ENCODE data around the gene PLOD1. TPM values are rescaled to one million over a fixed set of nuclear protein-coding genes. Genes with fewer than 3 reads are reported as not detected.
"Not testable (repeated sequence)": the region's sequence is repeated elsewhere in the genome, so short reads cannot be mapped to it uniquely, and the experiment has no call there.

Gene PLOD1
- total RNA-seq, 1 experiment from 2014 or later = 80.2 TPM

GRCh38 chr1:11898086-11898785 is 36.3 kb upstream of the PLOD1 start:
- H3K27me3 Mint-ChIP-seq (ENCODE audit: unreplicated experiment) = peaks cover 36% of the 10 kb centered on the region
- intact Hi-C loops (cut with micrococcal nuclease; ENCODE audit: unreplicated experiment) = no loop called here
- no peak for TF ChIP-seq CTCF (IDR thresholded peaks at IDR 0.05; ENCODE audit: unreplicated experiment)
- no peak overlapping the region for H3K4me3 Mint-ChIP-seq (ENCODE audit: low read depth, unreplicated experiment)
- no peaks in the 10 kb centered on the region for H3K9me3 Mint-ChIP-seq (ENCODE audit: low read depth, unreplicated experiment)
- CTCF ChIA-PET = no interaction called here
- H3K4me1 Mint-ChIP-seq (ENCODE audit: low read depth, unreplicated experiment) = no peaks in the 10 kb centered on the region
- H3K27ac Mint-ChIP-seq (ENCODE audit: unreplicated experiment) = no peak overlapping the region
- H3K36me3 Mint-ChIP-seq (ENCODE audit: insufficient read depth, unreplicated experiment) = no peaks in the 10 kb centered on the region
- BruUV-seq (replicated peaks) = no TSS peak
- DNase-seq = no peak

- TF ChIP-seq CTCF (IDR thresholded peaks at IDR 0.05; ENCODE audit: unreplicated experiment) = no peak
- Mint-ChIP-seq H3K9me3 (ENCODE audit: low read depth, unreplicated experiment) (no peaks in the 10 kb centered on the region), H3K27me3 (ENCODE audit: unreplicated experiment) (peaks cover 30% of the 10 kb centered on the region), H3K4me1 (ENCODE audit: low read depth, unreplicated experiment) (no peaks in the 10 kb centered on the region), H3K4me3 (ENCODE audit: low read depth, unreplicated experiment) (no peak overlapping the region), H3K27ac (ENCODE audit: unreplicated experiment) (no peak overlapping the region), H3K36me3 (ENCODE audit: insufficient read depth, unreplicated experiment) (no peaks in the 10 kb centered on the region)
- no peak for DNase-seq
- intact Hi-C loops (cut with micrococcal nuclease; ENCODE audit: unreplicated experiment) = no loop called here
- CTCF ChIA-PET = no interaction called here
- BruUV-seq (replicated peaks) = no TSS peak
These were observed 35.6 kb upstream of the PLOD1 start for GRCh38 chr1:11898831-11899467.

- BruUV-seq (replicated peaks); H3K27ac Mint-ChIP-seq (ENCODE audit: unreplicated experiment); H3K36me3 Mint-ChIP-seq (ENCODE audit: insufficient read depth, unreplicated experiment); H3K9me3 Mint-ChIP-seq (ENCODE audit: low read depth, unreplicated experiment); H3K4me3 Mint-ChIP-seq (ENCODE audit: low read depth, unreplicated experiment); H3K4me1 Mint-ChIP-seq (ENCODE audit: low read depth, unreplicated experiment); intact Hi-C loops (cut with micrococcal nuclease; ENCODE audit: unreplicated experiment): not testable (repeated sequence)
- CTCF ChIA-PET = interaction anchor here (0.7 kb wide), 2 partner anchors 18 to 68 kb away, joined by 3 to 6 read pairs; no protein-coding TSS in a partner anchor
- peaks cover 30% of the 10 kb centered on the region for H3K27me3 Mint-ChIP-seq (ENCODE audit: unreplicated experiment)
- DNase-seq = peak; percentile 60
These were observed 33.1 kb upstream of the PLOD1 start for GRCh38 chr1:11901446-11901845.

GRCh38 chr1:11903210-11903609 is 31.3 kb upstream of the PLOD1 start:
- no peak for TF ChIP-seq CTCF (IDR thresholded peaks at IDR 0.05; ENCODE audit: unreplicated experiment)
- no peaks in the 10 kb centered on the region for H3K4me1 Mint-ChIP-seq (ENCODE audit: low read depth, unreplicated experiment)
- no peak for DNase-seq
- H3K36me3 Mint-ChIP-seq (ENCODE audit: insufficient read depth, unreplicated experiment) = peaks cover 7% of the 10 kb centered on the region
- CTCF ChIA-PET = no interaction called here
- H3K9me3 Mint-ChIP-seq (ENCODE audit: low read depth, unreplicated experiment) = no peaks in the 10 kb centered on the region
- no peak overlapping the region for H3K27ac Mint-ChIP-seq (ENCODE audit: unreplicated experiment)
- no peak overlapping the region for H3K4me3 Mint-ChIP-seq (ENCODE audit: low read depth, unreplicated experiment)
- intact Hi-C loops (cut with micrococcal nuclease; ENCODE audit: unreplicated experiment) = no loop called here
- BruUV-seq (replicated peaks) = no TSS peak
- peaks cover 19% of the 10 kb centered on the region for H3K27me3 Mint-ChIP-seq (ENCODE audit: unreplicated experiment)

GRCh38 chr1:11904156-11904555 is 30.4 kb upstream of the PLOD1 start:
- H3K4me3 Mint-ChIP-seq (ENCODE audit: low read depth, unreplicated experiment); H3K9me3 Mint-ChIP-seq (ENCODE audit: low read depth, unreplicated experiment); CTCF ChIA-PET; DNase-seq; intact Hi-C loops (cut with micrococcal nuclease; ENCODE audit: unreplicated experiment); H3K27ac Mint-ChIP-seq (ENCODE audit: unreplicated experiment); BruUV-seq (replicated peaks); H3K4me1 Mint-ChIP-seq (ENCODE audit: low read depth, unreplicated experiment): not testable (repeated sequence)
- H3K27me3 Mint-ChIP-seq (ENCODE audit: unreplicated experiment) = peaks cover 11% of the 10 kb centered on the region
- peaks cover 16% of the 10 kb centered on the region for H3K36me3 Mint-ChIP-seq (ENCODE audit: insufficient read depth, unreplicated experiment)
